Mononuclear cell (primary cell): ENCODE results near the gene ARMCX6. TPM values are rescaled to one million over a fixed set of nuclear protein-coding genes. Genes with fewer than 3 reads are reported as not detected.

Experiments
- H3K27me3 ChIP-seq: 2 replicates; pipeline ENCODE4 v1.6.0; 2011; ENCODE audit warnings: low read length, control low read depth; ENCODE audit not compliant: insufficient read depth
- H3K4me1 ChIP-seq: 2 replicates; pipeline ENCODE4 v1.5.1; 2011; ENCODE audit warnings: mild to moderate bottlenecking, low read length, control low read depth; ENCODE audit not compliant: insufficient read depth
- H3K4me3 ChIP-seq: 2 replicates; pipeline ENCODE4 v1.5.1; 2011; ENCODE audit warnings: mild to moderate bottlenecking, low read length, moderate library complexity
- H3K9me3 ChIP-seq: 2 replicates; pipeline ENCODE4 v1.5.1; 2011; ENCODE audit warnings: low read depth, mild to moderate bottlenecking, control low read depth, low read length
- total RNA-seq: library from RNA; depleted of rRNA; stranded (reverse); fragments of >200 nt; gene quantifications from one replicate; pipeline ENCODE4 v1.2.3, GENCODE V29; 2012

ARMCX6 gene
- total RNA-seq, 1 donor = 15.2 TPM

DNA sequence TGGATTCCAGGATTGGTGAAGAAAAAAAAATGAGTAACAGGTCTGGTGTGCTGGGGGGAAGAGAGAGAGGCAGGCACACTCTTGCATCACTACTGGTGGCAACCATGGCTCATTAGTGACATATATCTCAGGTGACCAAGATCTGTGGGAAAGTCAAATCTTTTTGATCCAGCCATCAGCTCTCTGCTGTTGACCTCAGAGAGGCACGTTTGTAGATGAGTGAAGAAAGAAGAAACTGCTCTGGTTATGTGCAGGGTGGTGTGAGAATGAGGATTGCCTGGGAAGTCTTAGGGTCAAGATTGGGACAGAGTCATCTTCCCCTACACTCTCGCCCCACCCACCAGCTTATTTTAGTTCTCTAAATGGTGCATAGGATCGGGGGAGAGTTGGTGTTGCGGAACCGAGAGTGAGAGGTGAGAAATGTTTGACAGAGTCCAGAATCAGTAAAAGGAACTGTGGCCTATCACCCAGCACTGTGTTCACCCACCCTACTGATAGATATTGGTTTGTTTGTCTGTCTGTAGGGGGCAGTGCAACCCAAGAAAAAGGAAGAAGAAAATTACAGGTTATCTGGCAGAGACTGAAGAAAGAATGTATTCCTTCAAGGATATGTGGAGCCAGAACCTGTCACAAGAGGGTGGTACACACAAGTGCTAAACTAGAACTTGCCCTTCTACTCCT is 21.9 kb downstream of the ARMCX6 start:
- H3K4me3 ChIP-seq = no peak overlapping the region
- H3K4me1 ChIP-seq = no peaks in the 10 kb centered on the region
- no peaks in the 10 kb centered on the region for H3K27me3 ChIP-seq
- H3K9me3 ChIP-seq = no peaks in the 10 kb centered on the region

Other genes starting within 250 kb of the ARMCX6 start
- gene BTK, start 231.8 kb downstream of the ARMCX6 start, total RNA-seq = 33.1 TPM
- gene RPL36A, start 227.0 kb downstream of the ARMCX6 start, total RNA-seq = 245 TPM
- 33.2 TPM for gene GLA, start 210.1 kb downstream of the ARMCX6 start, total RNA-seq
- gene HNRNPH2, start 209.8 kb downstream of the ARMCX6 start, total RNA-seq = 75.5 TPM
- gene ARMCX4, start 132.5 kb downstream of the ARMCX6 start, total RNA-seq = 5.4 TPM
- gene ARMCX1, start 67.5 kb downstream of the ARMCX6 start, total RNA-seq = 1.9 TPM
- gene ARMCX3, start 5.2 kb upstream of the ARMCX6 start, total RNA-seq = 22.6 TPM
- 0.94 TPM for gene ARMCX2, start 41.9 kb upstream of the ARMCX6 start, total RNA-seq